GM10266 (cell line): ENCODE results near the gene ZBTB20.
A peak's percentile ranks its signal among the peaks of the same experiment; 100 is the strongest.

Source experiments
- DNase-seq: peaks from one replicate; pipeline ENCODE4 v3.0.0; 2012; ENCODE audit errors: extremely low spot score
- TF ChIP-seq, protein P1 (sequence below): IDR thresholded peaks from 2 replicates; pipeline ENCODE4 v1.5.1; 2012; ENCODE audit warnings: mild to moderate bottlenecking, low read depth; ENCODE audit not compliant: control insufficient read depth, insufficient read depth; ENCODE audit errors: missing control alignments

ZBTB20 gene

DNA sequence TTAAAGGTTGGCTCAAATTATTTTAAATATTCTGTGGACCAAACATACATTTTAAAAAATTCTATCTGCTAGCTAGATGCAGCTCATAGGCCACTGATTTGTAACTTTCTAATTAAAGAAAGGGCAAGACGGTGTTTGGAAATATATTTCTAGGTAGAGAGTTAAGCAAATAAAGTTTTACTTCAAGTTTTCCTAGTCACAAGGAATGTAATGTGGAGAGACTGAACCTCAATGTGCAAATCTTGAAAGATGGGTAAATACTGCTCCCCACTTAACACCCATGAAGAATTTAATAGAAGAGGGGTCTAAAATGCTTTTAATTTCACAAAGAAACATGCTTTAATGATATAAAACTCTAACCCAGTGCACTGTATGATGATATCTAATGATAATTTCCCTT lies 678.0 kb downstream of the ZBTB20 start:
- TF ChIP-seq, protein P1, sequence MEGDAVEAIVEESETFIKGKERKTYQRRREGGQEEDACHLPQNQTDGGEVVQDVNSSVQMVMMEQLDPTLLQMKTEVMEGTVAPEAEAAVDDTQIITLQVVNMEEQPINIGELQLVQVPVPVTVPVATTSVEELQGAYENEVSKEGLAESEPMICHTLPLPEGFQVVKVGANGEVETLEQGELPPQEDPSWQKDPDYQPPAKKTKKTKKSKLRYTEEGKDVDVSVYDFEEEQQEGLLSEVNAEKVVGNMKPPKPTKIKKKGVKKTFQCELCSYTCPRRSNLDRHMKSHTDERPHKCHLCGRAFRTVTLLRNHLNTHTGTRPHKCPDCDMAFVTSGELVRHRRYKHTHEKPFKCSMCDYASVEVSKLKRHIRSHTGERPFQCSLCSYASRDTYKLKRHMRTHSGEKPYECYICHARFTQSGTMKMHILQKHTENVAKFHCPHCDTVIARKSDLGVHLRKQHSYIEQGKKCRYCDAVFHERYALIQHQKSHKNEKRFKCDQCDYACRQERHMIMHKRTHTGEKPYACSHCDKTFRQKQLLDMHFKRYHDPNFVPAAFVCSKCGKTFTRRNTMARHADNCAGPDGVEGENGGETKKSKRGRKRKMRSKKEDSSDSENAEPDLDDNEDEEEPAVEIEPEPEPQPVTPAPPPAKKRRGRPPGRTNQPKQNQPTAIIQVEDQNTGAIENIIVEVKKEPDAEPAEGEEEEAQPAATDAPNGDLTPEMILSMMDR, result no peak
- no peak for DNase-seq

GRCh38 chr3:114466816-114467215 lies 680.3 kb downstream of the ZBTB20 start:
- no peak for DNase-seq
- TF ChIP-seq, protein P1, result no peak

DNA sequence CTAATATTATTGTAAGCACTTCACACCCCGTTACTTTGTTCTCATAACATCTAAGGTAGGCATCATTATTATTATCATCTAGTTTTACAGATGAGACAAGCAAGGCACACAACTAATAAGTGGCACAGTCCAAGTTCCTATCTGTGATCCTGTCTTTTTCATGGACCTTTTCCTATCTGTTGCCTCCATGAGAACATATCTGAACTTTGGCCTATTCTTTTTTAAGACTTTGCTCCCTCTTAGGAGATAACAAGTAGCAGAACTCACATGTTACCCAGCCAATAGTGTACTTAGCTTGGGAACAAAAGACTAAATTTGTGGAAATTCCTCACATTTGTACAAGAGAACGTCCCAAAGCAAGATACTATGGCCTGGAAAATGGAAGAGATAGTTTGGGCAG lies 680.8 kb downstream of the ZBTB20 start:
- TF ChIP-seq, protein P1, result no peak

DNA sequence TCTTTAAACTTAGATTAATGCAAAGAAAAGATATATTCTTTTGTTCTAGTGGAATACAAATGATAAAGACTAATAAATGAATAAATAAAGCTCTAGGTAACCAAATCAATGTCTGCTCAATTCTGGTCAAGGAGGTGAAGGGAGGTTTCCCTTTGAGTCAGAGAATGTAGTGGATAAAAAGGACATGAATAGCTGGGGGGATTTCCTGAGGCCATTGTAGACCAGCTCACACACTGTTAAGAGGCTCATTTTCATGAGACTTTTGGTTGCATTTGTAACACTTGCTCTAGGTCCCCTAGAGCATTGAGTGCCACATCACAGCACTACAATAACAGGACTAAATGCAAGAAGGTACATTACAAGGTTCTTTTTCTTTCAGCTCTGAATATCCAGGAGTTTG lies 682.5 kb downstream of the ZBTB20 start:
- TF ChIP-seq, protein P1, result no peak
- DNase-seq, result peak; percentile 35

More for the DNA sequence above, 680.8 kb downstream of the ZBTB20 start:
- no peak for DNase-seq

GRCh38 chr3:114462750-114463149 lies 684.3 kb downstream of the ZBTB20 start:
- no peak for DNase-seq
- TF ChIP-seq, protein P1, result no peak

DNA sequence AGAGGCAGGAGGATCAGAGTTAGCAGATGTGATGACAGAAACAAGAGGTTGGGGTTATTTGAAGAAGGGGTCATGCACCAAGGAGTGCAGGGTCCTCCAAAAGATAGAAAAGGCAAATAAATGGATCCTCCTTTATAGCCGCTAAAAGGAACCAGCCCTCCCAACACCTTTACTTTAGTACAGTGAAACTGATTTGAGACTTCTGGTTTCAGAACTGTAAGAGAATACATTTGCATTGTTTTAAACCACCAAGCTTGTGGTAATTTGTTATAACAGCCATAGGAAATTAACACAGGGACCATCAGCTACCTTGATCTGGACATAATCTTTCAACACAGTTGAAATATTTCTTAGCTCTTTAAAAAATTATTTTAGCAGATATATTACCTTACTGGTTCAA lies 686.6 kb downstream of the ZBTB20 start:
- TF ChIP-seq, protein P1, result no peak
- no peak for DNase-seq

DNA sequence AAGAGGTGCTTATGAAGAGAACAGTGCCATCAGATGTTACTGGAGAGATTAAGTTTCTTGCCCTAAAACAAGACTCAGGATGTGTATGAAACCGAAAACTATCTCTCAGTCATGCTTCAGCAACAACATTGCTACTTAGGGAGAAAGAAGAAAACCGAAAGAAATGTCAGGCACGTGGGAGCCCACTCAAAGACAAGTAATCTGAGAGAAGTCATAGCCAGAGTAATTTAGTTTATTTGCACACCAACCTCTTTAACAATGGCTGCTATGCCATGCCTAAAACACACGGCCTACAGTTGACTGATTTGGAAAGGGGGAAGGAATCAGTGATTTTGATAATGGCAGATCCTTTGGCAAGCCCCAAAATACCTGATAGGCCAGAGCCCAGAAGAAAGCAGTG lies 690.3 kb downstream of the ZBTB20 start:
- DNase-seq, result peak; percentile 19
- TF ChIP-seq, protein P1, result no peak

- no peak for DNase-seq
- TF ChIP-seq, protein P1, result no peak
Measured at GRCh38 chr3:114455432-114455831, 691.7 kb downstream of the ZBTB20 start.
